ENCODE measurements around the gene PDE6B.
"Not testable (repeated sequence)": the region's sequence is repeated elsewhere in the genome, so short reads cannot be mapped to it uniquely, and the experiment has no call there.

Gene PDE6B

GRCh38 chr4:656436-657337 lies 31.3 kb downstream of the PDE6B start:
- DNase-seq (ENCODE audit: low read depth), result no peak

- no peak for DNase-seq (ENCODE audit: low read depth)
Measured at GRCh38 chr4:657338-657833, 32.0 kb downstream of the PDE6B start.

GRCh38 chr4:657834-658667 lies 32.7 kb downstream of the PDE6B start:
- DNase-seq (ENCODE audit: low read depth), result no peak

- no peak for DNase-seq (ENCODE audit: low read depth)
Measured at GRCh38 chr4:658681-659667, 33.6 kb downstream of the PDE6B start.

GRCh38 chr4:659851-660250 lies 34.5 kb downstream of the PDE6B start:
- DNase-seq (ENCODE audit: low read depth), result no peak

DNA sequence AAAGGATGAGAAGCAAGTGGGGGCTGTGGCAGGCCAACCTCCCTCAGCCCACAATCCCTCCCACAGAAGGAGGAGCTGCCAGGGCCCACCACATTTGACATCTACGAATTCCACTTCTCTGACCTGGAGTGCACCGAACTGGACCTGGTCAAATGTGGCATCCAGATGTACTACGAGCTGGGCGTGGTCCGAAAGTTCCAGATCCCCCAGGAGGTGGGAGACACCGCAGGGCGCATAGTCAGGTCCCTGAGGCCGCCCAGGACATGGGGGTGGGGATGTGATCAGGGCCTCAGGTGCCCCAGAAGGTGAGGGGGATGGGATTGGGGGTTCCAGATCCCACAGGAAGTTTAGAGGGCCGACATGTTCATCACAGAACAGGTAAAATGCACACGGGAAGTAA lies 35.0 kb downstream of the PDE6B start:
- no peak for DNase-seq (ENCODE audit: low read depth)

DNA sequence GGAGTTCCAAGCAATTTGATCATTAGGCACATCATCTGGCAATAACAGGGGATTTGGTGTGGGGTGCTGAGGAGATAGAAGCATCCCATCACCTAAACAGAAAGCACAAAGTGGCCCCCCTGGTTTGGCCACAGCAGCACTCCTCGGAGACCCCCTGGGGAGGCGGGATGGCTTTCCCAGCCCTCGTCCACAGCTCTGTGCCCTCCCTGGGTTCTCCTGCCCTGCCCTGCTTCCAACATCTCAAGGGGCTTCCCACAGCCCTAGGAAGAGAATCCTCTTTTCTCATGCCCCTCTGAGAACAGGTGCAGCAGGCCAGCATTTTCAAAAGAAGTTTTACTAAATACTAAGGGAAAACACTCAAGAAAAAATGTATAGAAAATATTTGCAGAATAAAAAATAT lies 35.9 kb downstream of the PDE6B start:
- DNase-seq (ENCODE audit: low read depth), result no peak

GRCh38 chr4:661881-662761 lies 36.7 kb downstream of the PDE6B start:
- no peak for DNase-seq (ENCODE audit: low read depth)

DNA sequence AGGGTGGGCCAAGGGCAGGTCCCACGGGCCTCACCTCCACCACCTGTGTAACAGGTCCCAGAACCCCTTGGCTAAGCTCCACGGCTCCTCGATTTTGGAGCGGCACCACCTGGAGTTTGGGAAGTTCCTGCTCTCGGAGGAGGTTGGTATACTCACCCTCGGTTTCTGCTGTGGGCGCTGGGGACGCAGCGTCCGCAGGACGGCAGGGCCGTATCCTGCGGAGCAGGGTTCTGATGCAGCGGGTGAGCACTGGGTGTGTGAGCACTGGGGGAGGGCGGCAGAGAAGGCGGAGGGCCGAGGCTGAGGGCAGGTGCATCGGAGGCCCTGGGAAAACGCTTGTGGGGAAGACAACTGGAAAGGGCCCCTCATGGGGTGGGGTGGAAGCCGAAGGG lies 37.7 kb downstream of the PDE6B start:
- no peak for DNase-seq (ENCODE audit: low read depth)

GRCh38 chr4:663438-664428 lies 38.4 kb downstream of the PDE6B start:
- peak; percentile 59 for DNase-seq (ENCODE audit: low read depth)

DNA sequence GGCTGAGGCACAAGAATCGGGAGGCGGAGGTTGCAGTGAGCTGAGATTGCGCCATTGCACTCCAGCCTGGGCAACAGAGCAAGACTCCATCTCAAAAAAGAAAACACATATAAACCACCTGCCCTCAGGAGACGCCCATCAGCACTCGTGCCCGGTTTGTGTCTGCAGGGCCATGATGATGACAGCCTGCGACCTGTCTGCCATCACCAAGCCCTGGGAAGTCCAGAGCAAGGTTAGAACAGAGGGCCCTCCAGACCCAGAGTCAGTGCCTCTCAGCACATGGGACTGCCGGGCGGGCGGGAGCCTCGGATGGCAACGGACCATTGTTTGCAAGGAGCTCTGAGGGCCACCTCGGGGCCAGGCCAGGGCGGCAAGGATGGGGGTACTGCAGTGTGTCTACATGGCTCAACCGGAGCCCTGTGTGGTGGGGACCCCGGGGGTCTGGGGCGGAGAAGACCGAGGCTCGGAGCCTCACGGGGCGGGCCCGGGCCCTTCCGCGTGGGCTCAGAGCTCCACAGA lies 39.4 kb downstream of the PDE6B start:
- no peak for DNase-seq (ENCODE audit: low read depth)

GRCh38 chr4:665381-665750 lies 40.0 kb downstream of the PDE6B start:
- DNase-seq (ENCODE audit: low read depth), result no peak

GRCh38 chr4:665751-666435 lies 40.5 kb downstream of the PDE6B start:
- DNase-seq (ENCODE audit: low read depth), result no peak

DNA sequence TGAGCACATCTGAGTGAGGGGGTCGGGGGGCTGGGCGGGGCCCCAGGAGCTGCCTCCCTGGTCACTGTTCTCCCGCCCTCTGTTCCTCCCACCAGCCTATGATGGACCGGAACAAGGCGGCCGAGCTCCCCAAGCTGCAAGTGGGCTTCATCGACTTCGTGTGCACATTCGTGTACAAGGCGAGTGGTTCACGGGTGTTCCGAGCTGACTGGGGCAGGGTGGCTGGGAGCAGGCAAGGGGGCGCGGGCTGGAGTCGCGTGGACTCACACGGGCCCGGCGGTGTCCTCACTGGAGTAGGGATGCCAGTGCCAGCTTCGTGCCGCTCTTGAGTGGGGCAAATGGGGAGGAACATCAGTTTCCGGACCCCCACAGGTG lies 41.0 kb downstream of the PDE6B start:
- no peak for DNase-seq (ENCODE audit: low read depth)

GRCh38 chr4:666822-667544 lies 41.6 kb downstream of the PDE6B start:
- DNase-seq (ENCODE audit: low read depth), result no peak

- DNase-seq (ENCODE audit: low read depth), result no peak
Measured at GRCh38 chr4:667545-667925, 42.2 kb downstream of the PDE6B start.

- not testable (repeated sequence) for DNase-seq (ENCODE audit: low read depth)
Measured at GRCh38 chr4:668219-668618, 42.8 kb downstream of the PDE6B start.

All from stimulated activated CD8-positive, alpha-beta memory T cell treated with anti-CD3 and anti-CD28 coated beads, Interleukin-12 subunit alpha, Interleukin-12 subunit beta, amount 100 ng/mL, for 1 hour (primary cell).